ENCODE data around the gene NPAS3. TPM values are rescaled to one million over a fixed set of nuclear protein-coding genes. Genes with fewer than 3 reads are reported as not detected.

The NPAS3 gene
- total and polyA plus RNA-seq, 2 of the 8 experiments (the other 6 are each of a cell fraction or from before 2014, with no cell fraction given), result 0.11 to 0.60 TPM

DNA sequence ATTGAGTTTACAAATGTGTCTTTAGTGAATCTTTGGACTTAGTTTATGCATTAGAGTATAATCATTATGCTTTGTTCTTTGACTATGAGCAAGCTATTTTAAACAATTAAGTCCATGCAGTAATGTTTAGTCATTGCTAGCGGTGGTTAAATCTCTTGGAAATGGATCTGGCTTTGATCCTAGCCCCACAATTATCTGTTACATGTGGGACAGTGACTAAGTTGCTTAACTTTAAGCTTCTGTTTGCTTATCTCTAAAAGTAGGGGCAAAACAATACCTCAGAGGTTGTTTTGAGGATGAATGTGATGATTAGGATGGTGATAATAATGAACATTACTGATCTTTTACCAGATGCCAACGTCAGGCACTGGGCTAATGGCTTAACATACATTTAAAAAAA, 124.2 kb downstream of the NPAS3 start (continued):
- TF ChIP-seq RNF2 (IDR thresholded peaks at IDR 0.05; ENCODE audit: borderline replicate concordance, low read depth, low read length, missing control alignments, poor library complexity, severe bottlenecking) (no peak), NRF1 (IDR thresholded peaks at IDR 0.05; ENCODE audit: low read depth, low read length) (no peak), FOSL1 (IDR thresholded peaks at IDR 0.05; ENCODE audit: insufficient read depth, low read depth, low read length) (no peak), EGR1 (IDR thresholded peaks at IDR 0.05; ENCODE audit: borderline replicate concordance, low read depth, low read length) (no peak), CHD1 (IDR thresholded peaks at IDR 0.05; ENCODE audit: low read depth, low read length) (no peak), ZNF274 (IDR thresholded peaks at IDR 0.05; ENCODE audit: borderline replicate concordance, extremely low read depth, low read length) (no peak)
- TF ChIP-seq, protein P1, sequence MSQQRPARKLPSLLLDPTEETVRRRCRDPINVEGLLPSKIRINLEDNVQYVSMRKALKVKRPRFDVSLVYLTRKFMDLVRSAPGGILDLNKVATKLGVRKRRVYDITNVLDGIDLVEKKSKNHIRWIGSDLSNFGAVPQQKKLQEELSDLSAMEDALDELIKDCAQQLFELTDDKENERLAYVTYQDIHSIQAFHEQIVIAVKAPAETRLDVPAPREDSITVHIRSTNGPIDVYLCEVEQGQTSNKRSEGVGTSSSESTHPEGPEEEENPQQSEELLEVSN (IDR thresholded peaks at IDR 0.05), result no peak
- TF ChIP-seq, protein P2, sequence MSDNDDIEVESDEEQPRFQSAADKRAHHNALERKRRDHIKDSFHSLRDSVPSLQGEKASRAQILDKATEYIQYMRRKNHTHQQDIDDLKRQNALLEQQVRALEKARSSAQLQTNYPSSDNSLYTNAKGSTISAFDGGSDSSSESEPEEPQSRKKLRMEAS (IDR thresholded peaks at IDR 0.05), result no peak

Measured in H1 (cell line).